Activated CD4-positive, alpha-beta T cell treated with anti-CD3 and anti-CD28 coated beads, Interleukin-2, Interleukin-4, amounts not matched to agents 100 ng/mL and 50 ng/mL, durations not matched to agents 16 hours and 8 hours (primary cell): ENCODE measurements around the gene SGPP2.

ENCODE experiments used
- DNase-seq: peaks from one replicate; pipeline ENCODE4 v3.0.0-alpha.2; 2020; ENCODE audit warnings: low spot score

SGPP2 gene

DNA sequence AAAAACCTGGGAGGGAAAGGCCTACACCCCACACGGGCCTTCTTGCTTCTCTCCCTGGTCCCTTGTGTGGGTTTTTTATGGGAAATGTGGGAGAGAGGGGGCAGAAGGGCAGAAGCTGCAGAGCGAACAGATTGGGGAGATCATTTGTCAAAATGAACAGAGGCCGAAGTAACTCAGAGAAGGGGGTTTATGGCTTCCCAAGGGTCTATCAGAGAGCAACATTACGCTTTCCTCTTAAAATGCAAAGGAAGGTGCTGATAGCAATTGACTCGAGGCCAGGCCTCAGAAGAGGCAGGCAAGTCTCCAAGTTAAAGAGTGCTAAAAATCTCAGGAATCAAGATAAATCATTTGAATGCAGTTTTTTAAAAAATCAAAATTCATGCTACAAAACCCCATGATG lies 101.5 kb downstream of the SGPP2 start:
- no peak for DNase-seq

DNA sequence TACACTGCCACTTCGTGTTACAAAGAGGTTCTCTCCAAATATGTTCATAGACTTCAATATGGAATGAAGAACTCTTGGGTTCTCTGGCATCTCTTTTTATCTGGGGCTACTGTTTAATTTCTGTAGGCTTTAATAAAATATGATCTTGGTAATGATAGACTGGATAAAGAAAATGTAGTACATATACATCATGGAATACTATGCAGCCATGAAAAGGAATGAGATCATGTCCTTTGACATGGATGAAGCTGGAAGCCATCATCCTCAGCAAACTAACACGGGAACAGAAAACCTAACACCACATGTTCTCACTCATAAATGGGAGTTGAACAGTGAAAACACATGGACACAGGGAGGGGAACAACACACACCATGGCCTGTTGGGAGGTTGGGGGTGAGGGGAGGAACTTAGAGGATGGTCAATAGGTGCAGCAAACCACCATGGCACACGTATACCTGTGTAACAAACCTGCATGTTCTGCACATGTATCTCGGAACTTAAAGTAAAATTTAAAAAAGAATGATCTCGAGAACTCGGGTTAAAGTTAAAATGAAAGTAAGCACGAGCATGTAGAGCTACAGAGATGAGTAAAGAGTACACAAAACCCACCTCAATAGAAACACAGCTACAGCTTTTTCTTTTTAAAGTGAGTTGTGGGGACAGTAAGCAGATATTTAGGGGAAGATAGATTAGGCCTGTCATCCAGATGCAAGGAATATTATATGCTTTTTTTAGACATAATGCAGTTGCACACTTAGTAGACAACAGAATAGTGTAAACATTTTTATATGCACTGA lies 102.3 kb downstream of the SGPP2 start:
- no peak for DNase-seq

DNA sequence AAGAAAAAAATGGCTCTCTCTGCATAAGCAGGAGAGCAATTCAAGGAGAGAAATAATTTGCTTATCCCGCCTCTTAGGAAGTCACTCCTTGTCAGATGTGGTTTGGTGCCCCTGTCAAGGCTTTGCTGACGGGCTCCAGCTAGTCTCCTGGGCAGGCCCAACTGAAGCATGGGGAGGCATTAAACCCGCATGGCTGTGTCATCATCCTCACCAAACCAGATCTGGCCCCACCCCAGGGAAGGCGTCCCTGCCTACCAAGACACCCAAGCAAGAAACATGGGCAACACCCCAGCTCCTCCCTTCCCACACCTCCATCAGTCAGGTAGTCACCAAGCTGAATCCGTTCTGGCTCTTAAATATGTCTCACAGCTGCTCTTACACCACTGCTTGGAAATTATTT lies 108.0 kb downstream of the SGPP2 start:
- DNase-seq = no peak

DNA sequence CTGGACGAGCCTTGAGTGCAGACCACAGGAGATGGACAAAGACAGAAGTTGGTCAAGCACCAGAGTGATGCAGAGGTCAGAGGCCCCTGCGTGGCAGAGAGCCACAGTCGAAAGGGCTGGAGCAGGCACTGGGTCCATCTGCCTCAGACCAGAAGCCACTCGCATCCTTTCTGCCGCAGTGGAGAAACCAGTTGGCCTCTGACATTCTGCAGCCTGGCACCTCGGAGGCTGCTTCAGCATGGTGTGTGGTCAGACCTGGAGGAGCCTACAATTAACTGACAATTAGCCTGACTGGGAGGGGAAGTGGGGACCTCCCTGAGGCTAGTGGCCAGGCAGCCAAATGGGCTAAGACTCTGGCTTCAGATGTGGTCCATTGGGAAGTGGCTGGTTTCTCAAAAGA lies 111.1 kb downstream of the SGPP2 start:
- no peak for DNase-seq

DNA sequence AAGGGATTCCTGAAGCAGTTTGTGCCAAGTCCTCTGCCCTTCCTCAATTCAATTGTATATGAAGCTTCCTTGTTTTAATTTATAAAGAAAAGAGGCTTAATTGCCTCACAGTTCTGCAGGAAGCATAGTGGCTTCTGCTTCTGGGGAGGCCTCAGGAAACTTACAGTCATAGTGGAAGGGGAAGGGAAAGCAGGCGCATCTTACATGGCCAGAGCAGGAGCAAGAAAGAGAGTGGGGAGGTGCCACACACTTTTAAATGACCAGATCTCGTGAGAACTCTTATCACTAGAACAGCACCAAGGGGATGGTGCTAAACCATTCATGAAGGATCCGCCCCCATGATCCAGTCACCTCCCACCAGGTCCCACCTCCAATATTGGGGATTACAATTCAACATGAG lies 114.2 kb downstream of the SGPP2 start:
- no peak for DNase-seq

DNA sequence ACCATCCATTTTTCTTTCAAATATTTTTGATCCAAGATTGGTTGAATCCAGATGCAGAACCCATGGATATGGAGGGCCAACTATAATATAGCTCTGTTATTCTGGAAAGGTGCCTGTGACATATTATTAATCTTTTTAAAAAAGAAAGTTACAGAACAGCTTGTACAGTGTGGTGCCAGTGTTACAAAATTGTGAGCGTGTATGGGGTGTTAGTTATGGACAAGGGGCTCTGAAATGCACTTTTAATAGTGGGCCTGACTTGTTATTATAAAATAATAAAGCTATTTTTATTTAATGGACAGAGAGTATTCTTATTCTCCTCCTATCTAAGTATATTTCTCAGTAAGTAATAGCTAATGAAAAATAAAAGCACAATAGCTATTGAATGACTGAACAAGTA lies 120.3 kb downstream of the SGPP2 start:
- DNase-seq = no peak

DNA sequence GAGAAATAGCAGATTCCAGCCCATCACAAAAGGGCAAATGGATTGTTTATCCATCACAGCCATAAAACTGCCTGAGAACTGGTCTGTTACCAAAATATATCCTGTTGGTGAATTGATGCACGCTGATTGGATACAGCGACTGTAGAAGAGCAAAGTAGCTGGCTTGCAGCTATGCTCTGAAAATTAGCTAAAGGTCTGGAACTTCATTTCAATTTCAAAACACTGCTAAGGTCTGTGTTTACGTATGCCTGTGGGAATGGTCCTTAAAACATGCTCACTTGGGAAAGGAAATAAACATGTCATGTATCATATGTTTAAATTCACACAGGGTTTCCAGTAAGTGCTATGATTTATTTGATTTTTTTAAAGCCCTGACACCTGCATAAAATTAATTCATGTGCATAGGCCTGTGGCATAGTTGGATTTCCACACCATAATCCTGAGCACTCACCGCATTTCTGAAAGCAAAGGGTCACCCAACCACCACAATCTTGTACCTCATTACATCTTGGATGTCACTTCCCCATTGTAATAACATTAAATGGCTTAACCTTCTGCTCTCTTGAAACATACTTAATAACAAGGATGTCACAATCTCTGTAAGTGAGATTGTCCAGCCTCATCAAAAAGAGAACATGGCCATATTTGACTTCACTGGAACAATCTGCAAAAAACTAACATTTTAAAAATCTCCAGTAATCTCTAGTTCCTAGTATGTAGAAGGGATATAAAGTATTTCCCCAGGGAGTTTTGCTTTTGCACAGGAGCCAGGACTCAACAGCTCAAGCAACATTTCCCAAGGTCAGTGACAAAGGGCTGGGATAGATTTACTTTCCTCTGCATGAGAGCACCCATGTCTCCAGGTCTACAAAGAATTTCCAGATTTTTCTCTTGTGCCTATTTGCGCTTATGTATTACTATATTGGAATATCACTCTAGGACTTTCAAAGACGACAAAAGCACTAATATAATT lies 121.8 kb downstream of the SGPP2 start:
- DNase-seq = no peak

DNA sequence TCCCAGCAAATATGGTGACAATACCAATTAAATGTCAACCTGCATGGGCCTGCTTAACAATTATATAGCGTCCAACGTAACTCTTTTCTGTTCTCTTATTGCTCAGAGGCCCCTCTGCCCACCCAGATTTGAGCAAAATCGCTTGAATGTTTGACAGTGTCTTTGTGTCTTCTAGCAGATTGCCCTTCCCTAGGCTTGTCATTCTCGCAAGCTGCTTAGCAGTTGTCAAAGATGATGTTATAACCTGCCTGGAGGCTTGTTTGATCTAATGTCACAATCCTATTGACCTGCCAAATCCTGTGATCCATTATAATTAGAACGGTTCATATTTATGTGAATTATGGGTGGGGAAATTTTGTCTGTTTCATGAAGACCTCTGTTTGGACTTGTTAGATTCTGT lies 122.7 kb downstream of the SGPP2 start:
- DNase-seq = no peak

DNA sequence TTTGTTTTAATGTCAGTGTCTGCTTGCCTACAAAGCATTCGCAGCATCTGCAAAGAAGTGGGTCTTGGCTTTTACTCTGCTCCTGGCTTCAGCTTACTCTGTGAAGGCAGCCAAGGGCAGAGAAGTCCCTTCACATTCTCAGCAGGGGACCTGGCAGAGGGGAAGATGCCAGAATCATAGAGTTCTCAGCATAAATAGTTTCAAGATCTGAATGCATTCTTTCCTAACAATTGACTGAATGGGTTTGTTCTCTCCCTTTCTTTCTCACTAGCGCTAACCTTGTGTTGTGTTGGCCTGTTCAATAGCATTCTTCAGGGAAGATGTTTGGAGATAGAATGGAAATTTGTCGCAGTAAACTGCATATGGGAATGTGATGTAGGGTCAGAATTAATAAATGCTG lies 124.6 kb downstream of the SGPP2 start:
- no peak for DNase-seq

DNA sequence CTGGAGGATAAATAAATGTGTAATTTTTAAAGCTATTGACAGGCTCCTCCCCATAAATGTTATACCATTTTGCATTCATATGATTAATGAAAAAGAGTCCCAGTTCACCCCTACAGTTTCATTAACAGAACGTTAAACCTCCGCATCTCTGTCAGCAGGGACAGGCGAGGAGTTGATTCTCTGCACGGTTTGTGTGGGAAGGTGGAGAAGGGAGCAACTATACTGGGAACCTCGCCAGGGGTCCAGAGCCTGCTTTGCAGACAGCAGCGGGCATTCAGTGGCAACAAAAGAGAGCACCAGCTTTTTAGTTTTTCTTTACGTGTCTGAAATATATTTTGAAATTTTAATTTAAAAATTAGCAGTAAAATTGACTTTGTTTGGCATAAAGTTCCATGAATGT lies 130.2 kb downstream of the SGPP2 start:
- DNase-seq = no peak

GRCh38 chr2:222561151-222561550 lies 136.8 kb downstream of the SGPP2 start:
- DNase-seq = no peak

GRCh38 chr2:222561817-222562645 lies 137.7 kb downstream of the SGPP2 start:
- DNase-seq = peak; percentile 49

- DNase-seq = no peak
Measured at GRCh38 chr2:222563106-222563718, 138.9 kb downstream of the SGPP2 start.

DNA sequence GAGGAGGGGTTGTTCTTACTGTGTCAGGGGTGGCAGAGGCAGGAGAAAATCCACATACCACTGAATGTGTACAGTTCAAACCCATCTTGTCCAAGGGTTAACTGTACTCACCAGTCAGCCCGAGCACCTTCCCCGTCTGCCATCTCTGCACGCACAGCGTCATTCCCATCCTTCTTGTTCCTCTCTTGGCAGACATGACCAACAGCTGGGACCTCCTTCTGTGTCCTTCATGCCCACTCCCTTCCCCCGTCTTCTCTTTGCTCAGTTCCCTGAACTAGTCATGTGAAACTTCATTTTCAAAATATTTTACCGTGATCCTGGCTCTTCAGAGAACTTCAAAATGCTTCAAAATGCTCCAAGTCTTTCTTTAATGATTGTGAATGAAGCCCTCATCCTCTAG lies 139.6 kb downstream of the SGPP2 start:
- no peak for DNase-seq

DNA sequence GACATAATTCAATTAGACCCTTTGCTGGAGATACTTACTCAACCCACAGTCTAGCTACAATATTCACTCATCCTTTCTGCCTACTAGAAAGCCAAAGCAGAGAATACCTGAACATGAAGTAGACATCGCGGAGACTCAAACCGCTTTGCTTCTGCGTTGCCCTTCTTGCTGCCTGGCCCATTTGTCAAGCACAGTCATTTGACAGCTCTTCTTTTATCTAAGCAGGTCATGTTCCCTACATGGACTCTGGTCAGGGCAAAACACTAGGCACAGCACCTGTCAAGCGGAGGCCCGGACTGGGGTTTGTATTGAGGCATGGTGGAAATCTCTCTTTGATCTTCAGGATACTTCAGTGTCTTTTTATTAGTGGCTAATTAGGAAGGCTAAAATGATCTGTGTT lies 141.9 kb downstream of the SGPP2 start:
- DNase-seq = no peak

- DNase-seq = no peak
Measured at GRCh38 chr2:222568865-222569264, 144.5 kb downstream of the SGPP2 start.

GRCh38 chr2:222569826-222570225 lies 145.5 kb downstream of the SGPP2 start:
- DNase-seq = no peak

DNA sequence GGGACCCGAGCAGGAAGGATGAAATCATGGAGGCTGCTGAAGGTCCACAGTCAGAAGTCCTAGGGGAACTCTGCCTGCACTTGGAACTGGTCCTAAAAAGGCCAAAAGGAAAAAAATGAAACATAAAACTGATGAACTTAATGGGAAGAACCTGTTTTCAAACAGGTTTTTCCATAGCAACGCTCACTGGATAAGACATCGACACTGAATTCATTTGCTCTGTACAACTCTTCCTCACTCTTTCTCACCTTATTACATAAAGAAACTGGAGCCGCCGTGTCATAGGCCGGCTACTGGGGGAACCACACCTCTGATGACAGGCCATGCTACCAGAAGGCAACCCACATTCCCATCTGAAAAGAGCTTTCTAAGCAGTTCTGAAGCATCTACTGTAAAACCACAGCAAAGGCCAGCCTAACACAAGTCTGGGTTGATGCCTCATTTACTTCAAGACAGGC lies 147.9 kb downstream of the SGPP2 start:
- peak; percentile 10 for DNase-seq

DNA sequence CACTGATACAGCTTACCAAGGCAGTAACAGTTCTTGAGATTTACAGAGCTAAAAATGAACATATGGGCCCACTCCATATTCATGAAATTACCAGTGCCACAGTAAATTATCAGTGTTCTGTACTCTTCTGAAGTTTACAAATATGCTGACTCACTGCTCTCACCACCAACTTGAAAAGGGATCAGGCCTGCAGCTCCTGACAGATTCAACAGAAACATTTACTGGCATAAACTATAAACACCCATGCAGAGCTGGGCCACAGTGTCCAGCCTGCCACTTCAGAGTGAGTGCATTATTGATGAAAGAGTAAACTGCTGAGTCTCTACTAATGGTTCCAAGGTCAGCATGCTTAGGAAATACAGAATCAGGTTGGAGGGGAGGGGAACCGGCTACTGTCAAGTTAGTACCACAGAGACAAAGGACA lies 148.4 kb downstream of the SGPP2 start:
- no peak for DNase-seq

DNA sequence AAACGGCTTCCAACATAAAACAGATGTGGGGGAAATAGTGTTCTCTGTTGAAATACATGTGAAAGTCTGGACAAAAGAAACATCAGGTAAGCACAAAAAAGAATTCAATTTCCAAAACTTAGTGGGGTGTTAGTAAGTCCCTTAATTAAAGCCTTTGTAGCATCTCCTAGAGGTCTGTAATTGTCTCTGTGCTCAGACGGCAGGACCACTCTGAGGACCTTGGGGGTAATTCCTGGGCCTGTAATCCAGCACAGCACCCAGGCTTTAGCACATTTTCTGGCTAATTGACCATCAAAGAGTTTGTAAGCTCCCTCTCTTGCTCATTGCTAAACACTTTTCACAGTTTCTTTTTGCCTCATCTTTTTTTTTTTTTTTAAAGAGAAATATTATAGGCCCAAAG lies 151.3 kb downstream of the SGPP2 start:
- no peak for DNase-seq

DNA sequence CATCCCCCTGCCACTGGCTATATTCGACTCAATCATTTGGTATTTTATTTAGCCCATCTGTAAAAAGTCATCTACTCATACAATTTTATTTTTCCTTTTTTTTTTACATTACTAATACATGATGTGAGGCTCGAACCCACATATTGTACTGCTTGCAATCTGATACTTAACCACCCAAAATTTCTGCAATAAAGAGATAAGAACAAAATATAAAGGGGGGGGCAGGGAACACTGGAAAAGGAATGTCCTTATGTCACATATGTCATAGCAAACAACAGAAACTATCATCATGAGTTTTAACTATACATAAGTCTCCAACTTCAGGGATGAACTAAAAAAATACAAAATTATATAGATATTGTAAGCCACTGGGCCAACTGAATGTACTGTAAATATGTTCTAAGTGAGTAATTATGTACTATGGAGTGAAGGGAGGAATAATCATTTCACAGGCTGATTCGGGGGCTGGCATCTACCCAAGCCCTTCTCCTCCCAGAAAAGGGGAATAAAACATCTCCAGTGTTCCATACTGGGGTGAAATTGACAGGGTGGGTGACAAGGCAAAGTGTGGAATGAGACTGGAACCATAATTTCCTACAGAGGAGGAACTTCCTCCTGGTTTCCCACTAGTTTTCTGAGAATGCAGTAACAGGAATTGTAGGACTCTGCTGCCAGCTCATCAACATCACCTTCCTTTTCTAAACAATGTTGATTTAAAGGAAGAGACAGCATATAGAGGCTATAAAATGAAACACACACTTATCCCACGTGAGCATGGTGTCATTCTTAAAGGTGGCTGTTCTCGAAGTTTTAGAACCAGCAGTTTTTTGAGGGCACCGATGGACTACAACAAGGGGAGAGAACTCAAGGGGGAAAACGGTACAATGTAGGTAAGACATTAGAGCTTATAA lies 152.1 kb downstream of the SGPP2 start:
- DNase-seq = no peak
